ENCODE results near the gene ARHGAP18. TPM values are rescaled to one million over a fixed set of nuclear protein-coding genes. Genes with fewer than 3 reads are reported as not detected.

Gene ARHGAP18
- total RNA-seq, 1 donor from 2014 or later: 3.9 TPM

- DNase-seq (ENCODE audit: low spot score): no peak
- no peaks in the 10 kb centered on the region for H3K27me3 Mint-ChIP-seq (ENCODE audit: insufficient read depth, low read depth)
Observed at GRCh38 chr6:129609635-129610034, 100.3 kb downstream of the ARHGAP18 start.

GRCh38 chr6:129608886-129609537 is 101.0 kb downstream of the ARHGAP18 start:
- Histone ChIP-seq H3K9ac (no peak overlapping the region), H3F3A (ENCODE audit: low read depth) (no peaks in the 10 kb centered on the region), H3K36me3 (no peaks in the 10 kb centered on the region), H3K4me3 (no peak overlapping the region), H4K20me1 (ENCODE audit: low read depth) (no peaks in the 10 kb centered on the region), H3K79me2 (ENCODE audit: low read depth) (no peaks in the 10 kb centered on the region), H2AFZ (replicated peaks) (no peak overlapping the region), H3K9me3 (ENCODE audit: low read depth) (no peaks in the 10 kb centered on the region), H3K4me1 (peaks cover 9% of the 10 kb centered on the region), H3K27me3 (no peaks in the 10 kb centered on the region), H3K27ac (no peak overlapping the region), H3K4me2 (no peak overlapping the region)
- no peak for DNase-seq (ENCODE audit: low spot score)
- TF ChIP-seq EZH2 (IDR thresholded peaks at IDR 0.05) (no peak), EZH2phosphoT487 (IDR thresholded peaks at IDR 0.05) (no peak), CTCF (IDR thresholded peaks at IDR 0.05) (no peak)
- Mint-ChIP-seq H3K4me1 (no peaks in the 10 kb centered on the region), H3K27ac (no peak overlapping the region), H3K36me3 (peaks cover 2% of the 10 kb centered on the region), H3K27me3 (ENCODE audit: insufficient read depth, low read depth) (no peaks in the 10 kb centered on the region), H3K4me3 (no peak overlapping the region), H3K9me3 (no peaks in the 10 kb centered on the region)

More at GRCh38 chr6:129609635-129610034, 100.3 kb downstream of the ARHGAP18 start:
- peaks cover 2% of the 10 kb centered on the region for H3K36me3 Mint-ChIP-seq
- Histone ChIP-seq H3K9me3 (ENCODE audit: low read depth) (no peaks in the 10 kb centered on the region), H3K4me3 (no peak overlapping the region), H3K27ac (no peak overlapping the region), H3K36me3 (no peaks in the 10 kb centered on the region), H2AFZ (replicated peaks) (no peak overlapping the region), H3K27me3 (no peaks in the 10 kb centered on the region), H3K4me2 (no peak overlapping the region), H4K20me1 (ENCODE audit: low read depth) (no peaks in the 10 kb centered on the region), H3K79me2 (ENCODE audit: low read depth) (no peaks in the 10 kb centered on the region), H3K4me1 (peaks cover 9% of the 10 kb centered on the region), H3F3A (ENCODE audit: low read depth) (no peaks in the 10 kb centered on the region), H3K9ac (no peak overlapping the region)
- TF ChIP-seq EZH2phosphoT487 (IDR thresholded peaks at IDR 0.05): no peak
- TF ChIP-seq EZH2 (IDR thresholded peaks at IDR 0.05): no peak
- no peak for TF ChIP-seq CTCF (IDR thresholded peaks at IDR 0.05)
- H3K4me1 Mint-ChIP-seq: no peaks in the 10 kb centered on the region
- no peaks in the 10 kb centered on the region for H3K9me3 Mint-ChIP-seq
- no peak overlapping the region for H3K4me3 Mint-ChIP-seq
- no peak overlapping the region for H3K27ac Mint-ChIP-seq

GRCh38 chr6:129607581-129608186 is 102.3 kb downstream of the ARHGAP18 start:
- Histone ChIP-seq H3K9me3 (ENCODE audit: low read depth) (no peaks in the 10 kb centered on the region), H3K4me1 (peaks cover 9% of the 10 kb centered on the region), H3K4me2 (no peak overlapping the region), H4K20me1 (ENCODE audit: low read depth) (no peaks in the 10 kb centered on the region), H2AFZ (replicated peaks) (no peak overlapping the region), H3K27me3 (no peaks in the 10 kb centered on the region), H3K9ac (no peak overlapping the region), H3F3A (ENCODE audit: low read depth) (no peaks in the 10 kb centered on the region), H3K36me3 (no peaks in the 10 kb centered on the region), H3K79me2 (ENCODE audit: low read depth) (no peaks in the 10 kb centered on the region), H3K27ac (no peak overlapping the region), H3K4me3 (no peak overlapping the region)
- DNase-seq (ENCODE audit: low spot score): peak; percentile 18
- Mint-ChIP-seq H3K27ac (no peak overlapping the region), H3K9me3 (no peaks in the 10 kb centered on the region), H3K36me3 (peaks cover 2% of the 10 kb centered on the region), H3K4me3 (no peak overlapping the region), H3K27me3 (ENCODE audit: insufficient read depth, low read depth) (no peaks in the 10 kb centered on the region), H3K4me1 (no peaks in the 10 kb centered on the region)
- no peak for TF ChIP-seq EZH2 (IDR thresholded peaks at IDR 0.05)
- TF ChIP-seq EZH2phosphoT487 (IDR thresholded peaks at IDR 0.05): no peak
- TF ChIP-seq CTCF (IDR thresholded peaks at IDR 0.05): no peak

Data from neural progenitor cell (in vitro differentiated cells).